HepG2 (cell line): Measurements from ENCODE around the gene ZNF79. TPM values are rescaled to one million over a fixed set of nuclear protein-coding genes. Genes with fewer than 3 reads are reported as not detected.

Experiments
- AHDC1 ChIP-seq: sonication (generic); formaldehyde crosslinking; IDR thresholded peaks from 2 replicates; pipeline ENCODE4 v1.5.1; 2020; ENCODE audit warnings: mild to moderate bottlenecking, missing genetic modification reagents, borderline replicate concordance
- AHR ChIP-seq: IDR thresholded peaks from 2 replicates; pipeline ENCODE4 v1.6.1; 2018; ENCODE audit warnings: missing genetic modification reagents, missing compliant biosample characterization
- FOXK2 ChIP-seq: fragments of 450-650 bp; IDR thresholded peaks from 2 replicates; pipeline ENCODE4 v1.6.1; 2016
- HNRNPLL ChIP-seq: fragments of 200-400 bp; formaldehyde crosslinking; IDR thresholded peaks from 2 replicates; pipeline ENCODE4 v1.6.1; 2017; ENCODE audit warnings: mild to moderate bottlenecking, low read depth, low read length; ENCODE audit not compliant: poor library complexity, severe bottlenecking
- MLX ChIP-seq: IDR thresholded peaks from 2 replicates; pipeline ENCODE4 v1.6.1; 2016
- MXD3 ChIP-seq: IDR thresholded peaks from 2 replicates; pipeline ENCODE4 v1.6.1; 2016; ENCODE audit warnings: mild to moderate bottlenecking, missing biosample characterization, missing genetic modification reagents
- NR0B2 ChIP-seq: sonication (generic); formaldehyde crosslinking; IDR thresholded peaks from 2 replicates; pipeline ENCODE4 v1.4.0; 2020; ENCODE audit warnings: mild to moderate bottlenecking, missing genetic modification reagents
- SOX6 ChIP-seq, 2 experiments: fragments of 450-650 bp in 1 of 2; sonication (generic) in 1 of 2; formaldehyde crosslinking in 1 of 2; IDR thresholded peaks; 2 replicates each; pipeline versions ENCODE4 v1.4.0 to v1.6.1; 2017 to 2020; ENCODE audit warnings: antibody characterized with exemption in 1 of 2, mild to moderate bottlenecking in 1 of 2, missing genetic modification reagents in 1 of 2
- TAF1 ChIP-seq: sonication (generic); formaldehyde crosslinking; IDR thresholded peaks from 2 replicates; pipeline ENCODE4 v1.4.0; 2020; ENCODE audit warnings: missing genetic modification reagents
- ZFP90 ChIP-seq: sonication (generic); formaldehyde crosslinking; IDR thresholded peaks from 2 replicates; pipeline ENCODE4 v1.8.0; 2022; ENCODE audit warnings: missing genetic modification reagents, mild to moderate bottlenecking, inconsistent platforms, borderline replicate concordance
- ZNF225 ChIP-seq: sonication (generic); formaldehyde crosslinking; IDR thresholded peaks from 2 replicates; pipeline ENCODE4 v1.4.0; 2020; ENCODE audit warnings: mild to moderate bottlenecking, missing genetic modification reagents
- polyA plus RNA-seq, 8 experiments: library from polyadenylated mRNA; depleted of rRNA in 3 of 8; stranded (reverse) in 7 of 8; unstranded in 1 of 8; fragments of >200 nt; fragmentation: Illumina TruSeq in 4 of 8; extraction: Trizol in 4 of 8; gene quantifications; 2 replicates each; pipeline versions ENCODE4 v1.2.1 to v1.2.3, GENCODE V29; 2011 to 2016; ENCODE audit warnings: low read depth in 4 of 8, missing spikeins in 1 of 8, mixed read lengths in 1 of 8; ENCODE audit not compliant: insufficient read depth in 1 of 8
- total RNA-seq, 5 experiments: library from RNA; depleted of rRNA; stranded (reverse); fragments of >200 nt; fragmentation: Illumina TruSeq; extraction: Trizol; gene quantifications; 2 replicates each; pipeline ENCODE4 v1.2.3, GENCODE V29; 2016; ENCODE audit warnings: low read depth in 1 of 5
- TF ChIP-seq, protein P1 (sequence below): sonication (generic); formaldehyde crosslinking; IDR thresholded peaks from 2 replicates; pipeline ENCODE4 v1.8.0; 2023; ENCODE audit warnings: mild to moderate bottlenecking, missing genetic modification reagents
- TF ChIP-seq, protein P2 (sequence below): sonication (generic); formaldehyde crosslinking; IDR thresholded peaks from 2 replicates; pipeline ENCODE4 v1.5.0; 2020; ENCODE audit warnings: missing genetic modification reagents
- TF ChIP-seq, protein P3 (sequence below): sonication (generic); formaldehyde crosslinking; IDR thresholded peaks from 2 replicates; pipeline ENCODE4 v1.4.0; 2020; ENCODE audit warnings: missing genetic modification reagents
- TF ChIP-seq, protein P4 (sequence below): sonication (generic); formaldehyde crosslinking; IDR thresholded peaks from 2 replicates; pipeline ENCODE4 v1.4.0; 2020; ENCODE audit warnings: missing genetic modification reagents

ZNF79 gene
- total and polyA plus RNA-seq, 2 of the 13 experiments (the other 11 are each of a cell fraction or from before 2014, with no cell fraction given), result 3.7 to 8.1 TPM

GRCh38 chr9:127396253-127396807 is 27.9 kb upstream of the ZNF79 start (continued):
- TF ChIP-seq AHDC1 (CRISPR knock-in tag) (no peak), MLX (CRISPR knock-in tag) (0 out of 2 replicates have a peak, but pooled peaks have one; percentile 19), TAF1 (CRISPR knock-in tag) (peak; percentile 58; the same call in 1 of the 2 replicates), SOX6 (IDR thresholded peaks at IDR 0.05) (no peak), SOX6 (CRISPR knock-in tag; IDR thresholded peaks at IDR 0.05) (peak; percentile 10; the same call in 1 of the 2 replicates), AHR (CRISPR knock-in tag) (0 out of 2 replicates have a peak, but pooled peaks have one; percentile 67), NR0B2 (CRISPR knock-in tag) (peak; percentile 69), ZFP90 (CRISPR knock-in tag) (peak; percentile 61), ZNF225 (CRISPR knock-in tag) (peak; percentile 78; the same call in 1 of the 2 replicates), HNRNPLL (no peak), FOXK2 (no peak), MXD3 (peak; percentile 32; the same call in 1 of the 2 replicates)
- TF ChIP-seq, protein P1, sequence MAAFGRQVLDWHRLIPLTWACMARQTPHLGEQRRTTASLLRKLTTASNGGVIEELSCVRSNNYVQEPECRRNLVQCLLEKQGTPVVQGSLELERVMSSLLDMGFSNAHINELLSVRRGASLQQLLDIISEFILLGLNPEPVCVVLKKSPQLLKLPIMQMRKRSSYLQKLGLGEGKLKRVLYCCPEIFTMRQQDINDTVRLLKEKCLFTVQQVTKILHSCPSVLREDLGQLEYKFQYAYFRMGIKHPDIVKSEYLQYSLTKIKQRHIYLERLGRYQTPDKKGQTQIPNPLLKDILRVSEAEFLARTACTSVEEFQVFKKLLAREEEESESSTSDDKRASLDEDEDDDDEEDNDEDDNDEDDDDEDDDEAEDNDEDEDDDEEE, result peak; percentile 29; the same call in 1 of the 2 replicates
- TF ChIP-seq, protein P2, sequence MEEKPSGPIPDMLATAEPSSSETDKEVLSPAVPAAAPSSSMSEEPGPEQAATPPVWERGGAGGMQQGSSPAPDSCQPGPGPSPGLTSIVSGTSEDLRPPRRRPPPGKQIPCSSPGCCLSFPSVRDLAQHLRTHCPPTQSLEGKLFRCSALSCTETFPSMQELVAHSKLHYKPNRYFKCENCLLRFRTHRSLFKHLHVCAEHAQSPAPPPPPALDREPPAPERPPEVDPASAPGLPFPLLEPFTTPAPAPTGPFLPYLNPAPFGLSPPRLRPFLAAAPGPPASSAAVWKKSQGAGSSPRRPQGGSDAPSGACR (CRISPR knock-in tag), result no peak
- TF ChIP-seq, protein P3, sequence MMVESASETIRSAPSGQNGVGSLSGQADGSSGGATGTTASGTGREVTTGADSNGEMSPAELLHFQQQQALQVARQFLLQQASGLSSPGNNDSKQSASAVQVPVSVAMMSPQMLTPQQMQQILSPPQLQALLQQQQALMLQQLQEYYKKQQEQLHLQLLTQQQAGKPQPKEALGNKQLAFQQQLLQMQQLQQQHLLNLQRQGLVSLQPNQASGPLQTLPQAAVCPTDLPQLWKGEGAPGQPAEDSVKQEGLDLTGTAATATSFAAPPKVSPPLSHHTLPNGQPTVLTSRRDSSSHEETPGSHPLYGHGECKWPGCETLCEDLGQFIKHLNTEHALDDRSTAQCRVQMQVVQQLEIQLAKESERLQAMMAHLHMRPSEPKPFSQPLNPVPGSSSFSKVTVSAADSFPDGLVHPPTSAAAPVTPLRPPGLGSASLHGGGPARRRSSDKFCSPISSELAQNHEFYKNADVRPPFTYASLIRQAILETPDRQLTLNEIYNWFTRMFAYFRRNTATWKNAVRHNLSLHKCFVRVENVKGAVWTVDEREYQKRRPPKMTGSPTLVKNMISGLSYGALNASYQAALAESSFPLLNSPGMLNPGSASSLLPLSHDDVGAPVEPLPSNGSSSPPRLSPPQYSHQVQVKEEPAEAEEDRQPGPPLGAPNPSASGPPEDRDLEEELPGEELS (CRISPR knock-in tag), result 0 out of 2 replicates have a peak, but pooled peaks have one; percentile 18
- TF ChIP-seq, protein P4, sequence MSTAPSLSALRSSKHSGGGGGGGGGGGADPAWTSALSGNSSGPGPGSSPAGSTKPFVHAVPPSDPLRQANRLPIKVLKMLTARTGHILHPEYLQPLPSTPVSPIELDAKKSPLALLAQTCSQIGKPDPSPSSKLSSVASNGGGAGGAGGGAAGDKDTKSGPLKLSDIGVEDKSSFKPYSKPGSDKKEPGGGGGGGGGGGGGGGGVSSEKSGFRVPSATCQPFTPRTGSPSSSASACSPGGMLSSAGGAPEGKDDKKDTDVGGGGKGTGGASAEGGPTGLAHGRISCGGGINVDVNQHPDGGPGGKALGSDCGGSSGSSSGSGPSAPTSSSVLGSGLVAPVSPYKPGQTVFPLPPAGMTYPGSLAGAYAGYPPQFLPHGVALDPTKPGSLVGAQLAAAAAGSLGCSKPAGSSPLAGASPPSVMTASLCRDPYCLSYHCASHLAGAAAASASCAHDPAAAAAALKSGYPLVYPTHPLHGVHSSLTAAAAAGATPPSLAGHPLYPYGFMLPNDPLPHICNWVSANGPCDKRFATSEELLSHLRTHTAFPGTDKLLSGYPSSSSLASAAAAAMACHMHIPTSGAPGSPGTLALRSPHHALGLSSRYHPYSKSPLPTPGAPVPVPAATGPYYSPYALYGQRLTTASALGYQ (CRISPR knock-in tag), result no peak
